Stimulated activated CD8-positive, alpha-beta memory T cell treated with anti-CD3 and anti-CD28 coated beads, Interleukin-2, amount 100 ng/mL, for 1 hour (primary cell): ENCODE measurements around the gene PPP1R1B.
"Not testable (repeated sequence)": the region's sequence is repeated elsewhere in the genome, so short reads cannot be mapped to it uniquely, and the experiment has no call there.

Experiments used
- DNase-seq, 2 donors: peaks; one replicate each; pipeline ENCODE4 v3.0.0-alpha.2; 2020; ENCODE audit warnings: low read depth in 2 of 2

The PPP1R1B gene

GRCh38 chr17:39626171-39627046, at the start of gene PPP1R1B:
Gene PPP1R1B, plus strand, starts transcription at chr17:39626952. Its CDS starts 441 bp downstream, at chr17:39627393.
- no peak for DNase-seq

- DNase-seq: no peak
Measured at GRCh38 chr17:39578272-39578671, 48.5 kb upstream of the PPP1R1B start.

GRCh38 chr17:39579318-39580081, 47.3 kb upstream of the PPP1R1B start:
- DNase-seq: no peak

GRCh38 chr17:39580082-39580468, 46.7 kb upstream of the PPP1R1B start:
- no peak for DNase-seq

GRCh38 chr17:39581071-39581758, 45.5 kb upstream of the PPP1R1B start:
- no peak for DNase-seq

- DNase-seq: no peak
Measured at GRCh38 chr17:39581759-39582085, 45.0 kb upstream of the PPP1R1B start.

GRCh38 chr17:39582658-39583057, 44.1 kb upstream of the PPP1R1B start:
- no peak for DNase-seq

- DNase-seq: not testable (repeated sequence)
Measured at GRCh38 chr17:39590180-39590579, 36.6 kb upstream of the PPP1R1B start.

GRCh38 chr17:39591958-39592954, 34.5 kb upstream of the PPP1R1B start:
- DNase-seq: no peak

- no peak for DNase-seq
Measured at GRCh38 chr17:39593371-39593770, 33.4 kb upstream of the PPP1R1B start.

GRCh38 chr17:39595294-39595693, 31.5 kb upstream of the PPP1R1B start:
- no peak for DNase-seq

- DNase-seq: no peak
Measured at GRCh38 chr17:39595928-39596510, 30.7 kb upstream of the PPP1R1B start.

- DNase-seq: no peak
Measured at GRCh38 chr17:39596543-39597267, 30.0 kb upstream of the PPP1R1B start.

GRCh38 chr17:39597372-39598046, 29.2 kb upstream of the PPP1R1B start:
- no peak for DNase-seq

- no peak for DNase-seq
Measured at GRCh38 chr17:39598047-39598481, 28.7 kb upstream of the PPP1R1B start.

GRCh38 chr17:39598630-39599003, 28.1 kb upstream of the PPP1R1B start:
- DNase-seq: no peak

GRCh38 chr17:39599004-39599664, 27.6 kb upstream of the PPP1R1B start:
- DNase-seq: no peak

GRCh38 chr17:39599665-39600231, 27.0 kb upstream of the PPP1R1B start:
- DNase-seq: no peak
